ENCODE results near the gene PCBP3. TPM values are rescaled to one million over a fixed set of nuclear protein-coding genes. Genes with fewer than 3 reads are reported as not detected.

Gene PCBP3
- total RNA-seq, 6 experiments from 2014 or later: 0.37 to 1.5 (median 0.69) TPM

DNA sequence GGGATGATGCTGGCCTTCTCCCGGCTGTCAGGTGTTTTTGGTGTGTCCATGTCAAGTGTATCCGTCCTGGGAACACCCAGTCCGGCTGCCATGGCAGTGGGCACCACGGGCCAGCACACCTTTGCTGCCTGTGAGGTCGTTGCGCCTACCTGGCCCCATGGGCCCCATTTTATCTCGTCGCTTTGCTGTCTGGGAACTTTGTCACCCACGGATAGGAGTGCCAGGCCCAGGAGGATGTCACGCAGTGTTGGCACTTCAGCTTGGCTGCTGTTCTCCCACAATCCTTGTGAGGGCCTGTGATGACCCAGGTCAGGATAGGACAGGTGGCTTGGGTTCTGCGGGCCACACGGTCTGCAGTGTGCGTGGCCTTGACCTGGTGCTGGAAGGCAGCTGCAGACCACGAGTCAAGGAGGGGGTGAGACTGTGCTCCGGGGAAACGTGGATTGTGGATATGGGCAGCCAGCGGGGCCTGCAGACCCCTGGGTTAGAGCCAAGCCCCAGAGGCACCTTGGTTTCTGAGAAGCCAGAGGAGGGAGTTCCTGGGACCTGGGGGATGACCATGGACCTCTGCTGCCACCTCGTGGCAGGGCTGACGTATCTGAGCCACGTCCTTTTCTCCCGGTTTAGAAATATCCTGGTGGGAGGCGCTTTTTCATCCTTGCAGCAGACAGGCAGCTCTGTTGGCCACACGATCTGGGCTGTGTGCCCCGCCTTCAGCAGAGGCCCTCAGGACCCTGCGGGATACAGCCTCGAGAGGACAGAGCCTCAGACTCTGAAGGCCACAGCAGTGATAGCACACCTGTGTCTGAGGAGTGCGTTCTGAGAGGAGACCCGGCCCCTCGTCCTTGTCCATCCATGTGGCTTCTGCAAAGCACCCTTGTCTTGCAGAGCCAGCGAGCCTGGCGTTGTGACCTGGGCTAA lies 176.9 kb downstream of the PCBP3 start:
- peak; percentile 79 to 85 (median 82) for ATAC-seq
- Histone ChIP-seq H3K27me3 (no peaks in the 10 kb centered on the region), H3K4me3 (no peak overlapping the region), H3K27ac (no peak overlapping the region), H3K9me3 (no peaks in the 10 kb centered on the region), H3K36me3 (no peaks in the 10 kb centered on the region), H3K4me1 (peaks cover 0 to 29% (median 6%) of the 10 kb centered on the region in 4 donors)
- intact Hi-C loops (cut with DNase I): loop anchor here (5.0 kb wide), 1 partner anchor 263 kb away; no protein-coding TSS in a partner anchor
- WGBS (ENCODE audit: insufficient coverage, low coverage, low lambda C conversion rate, missing lambda C conversion rate): 19% methylated on average over 7 of the region's 31 CpGs
- peak; percentile 78 to 83 (median 81) for DNase-seq
- no peak for TF ChIP-seq POLR2A (IDR thresholded peaks at IDR 0.05)
- TF ChIP-seq, protein P1, sequence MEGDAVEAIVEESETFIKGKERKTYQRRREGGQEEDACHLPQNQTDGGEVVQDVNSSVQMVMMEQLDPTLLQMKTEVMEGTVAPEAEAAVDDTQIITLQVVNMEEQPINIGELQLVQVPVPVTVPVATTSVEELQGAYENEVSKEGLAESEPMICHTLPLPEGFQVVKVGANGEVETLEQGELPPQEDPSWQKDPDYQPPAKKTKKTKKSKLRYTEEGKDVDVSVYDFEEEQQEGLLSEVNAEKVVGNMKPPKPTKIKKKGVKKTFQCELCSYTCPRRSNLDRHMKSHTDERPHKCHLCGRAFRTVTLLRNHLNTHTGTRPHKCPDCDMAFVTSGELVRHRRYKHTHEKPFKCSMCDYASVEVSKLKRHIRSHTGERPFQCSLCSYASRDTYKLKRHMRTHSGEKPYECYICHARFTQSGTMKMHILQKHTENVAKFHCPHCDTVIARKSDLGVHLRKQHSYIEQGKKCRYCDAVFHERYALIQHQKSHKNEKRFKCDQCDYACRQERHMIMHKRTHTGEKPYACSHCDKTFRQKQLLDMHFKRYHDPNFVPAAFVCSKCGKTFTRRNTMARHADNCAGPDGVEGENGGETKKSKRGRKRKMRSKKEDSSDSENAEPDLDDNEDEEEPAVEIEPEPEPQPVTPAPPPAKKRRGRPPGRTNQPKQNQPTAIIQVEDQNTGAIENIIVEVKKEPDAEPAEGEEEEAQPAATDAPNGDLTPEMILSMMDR (IDR thresholded peaks at IDR 0.05): peak; percentile 82 to 92 (median 86)

DNA sequence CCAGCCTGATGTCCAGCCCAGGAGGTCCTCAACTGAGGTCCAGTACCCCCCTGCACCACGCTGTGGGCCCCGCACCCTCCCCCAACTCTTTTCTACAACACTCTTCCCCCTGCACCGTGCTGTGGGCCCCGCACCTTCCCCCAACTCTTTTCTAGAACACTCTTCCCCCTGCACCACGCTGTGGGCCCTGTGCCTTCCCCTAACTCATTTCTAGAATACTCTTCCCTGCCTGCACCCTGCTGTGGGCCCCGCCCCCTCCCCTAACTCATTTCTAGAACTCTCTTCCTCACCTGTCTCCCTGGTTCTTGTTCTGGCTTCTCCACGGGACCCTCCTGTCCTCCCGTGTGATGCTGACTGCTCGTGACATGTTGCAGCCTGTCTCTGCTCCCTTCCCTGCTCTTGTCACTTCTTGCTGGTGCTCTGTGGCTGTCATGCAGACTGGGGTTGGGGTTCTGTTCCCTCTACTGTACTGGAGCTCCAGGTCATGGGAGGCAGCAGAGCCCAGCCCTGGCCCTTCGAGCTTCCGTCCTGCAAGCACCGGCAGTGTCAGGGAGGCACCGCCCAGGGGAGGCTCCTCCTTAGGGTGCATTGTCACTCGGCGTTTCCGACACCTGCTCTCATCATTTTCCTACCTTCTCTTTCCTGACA lies 177.9 kb downstream of the PCBP3 start:
- 67% methylated on average over 12 of the region's 16 CpGs for WGBS (ENCODE audit: insufficient coverage, low coverage, low lambda C conversion rate, missing lambda C conversion rate)
- intact Hi-C loops (cut with DNase I): loop anchor here (5.0 kb wide), 1 partner anchor 264 kb away; no protein-coding TSS in a partner anchor
- no peak for DNase-seq

DNA sequence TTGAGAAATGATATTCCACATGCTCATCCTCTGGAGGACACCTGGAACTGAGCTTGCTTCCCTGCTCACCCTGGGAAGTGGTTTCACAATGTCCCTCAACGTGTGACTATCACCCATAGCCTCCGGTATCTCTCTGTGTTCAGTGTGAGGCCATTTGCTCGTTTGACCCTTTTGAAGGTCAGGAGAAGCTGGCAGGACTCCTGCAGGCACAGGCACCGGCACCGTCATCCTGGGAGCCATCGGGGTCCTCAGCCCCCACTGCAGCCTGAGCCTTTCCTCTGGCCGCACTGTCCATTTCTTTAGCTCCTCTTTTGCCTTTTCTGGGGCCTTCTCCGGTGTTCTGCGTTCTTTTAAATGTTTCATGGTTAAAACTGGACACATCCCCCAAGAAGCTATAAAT lies 178.5 kb downstream of the PCBP3 start:
- 82% methylated on average over 4 of the region's 9 CpGs for WGBS (ENCODE audit: insufficient coverage, low coverage, low lambda C conversion rate, missing lambda C conversion rate)
- TF ChIP-seq POLR2A (IDR thresholded peaks at IDR 0.05): no peak
- TF ChIP-seq, protein P1 (IDR thresholded peaks at IDR 0.05): no peak
- Histone ChIP-seq H3K4me1 (peaks cover 0 to 29% (median 6%) of the 10 kb centered on the region in 4 donors), H3K27me3 (no peaks in the 10 kb centered on the region), H3K36me3 (no peaks in the 10 kb centered on the region), H3K27ac (peak overlapping the region in 1 of 3 donors; percentile 37), H3K9me3 (no peaks in the 10 kb centered on the region), H3K4me3 (no peak overlapping the region)
- ATAC-seq (peak; percentile 12 to 43 (median 18)), DNase-seq (peak in 1 of 3 donors; percentile 50)
- intact Hi-C loops (cut with DNase I): loop anchor here (5.0 kb wide), 1 partner anchor 265 kb away; no protein-coding TSS in a partner anchor

More for the DNA sequence above, 177.9 kb downstream of the PCBP3 start:
- ATAC-seq: no peak
- no peak overlapping the region for H3K4me3 ChIP-seq
- peaks cover 0 to 29% (median 6%) of the 10 kb centered on the region in 4 donors for H3K4me1 ChIP-seq
- no peaks in the 10 kb centered on the region for H3K27me3 ChIP-seq
- no peaks in the 10 kb centered on the region for H3K36me3 ChIP-seq
- no peak for TF ChIP-seq POLR2A (IDR thresholded peaks at IDR 0.05)
- TF ChIP-seq, protein P1 (IDR thresholded peaks at IDR 0.05): no peak
- no peaks in the 10 kb centered on the region for H3K9me3 ChIP-seq
- H3K27ac ChIP-seq: no peak overlapping the region

DNA sequence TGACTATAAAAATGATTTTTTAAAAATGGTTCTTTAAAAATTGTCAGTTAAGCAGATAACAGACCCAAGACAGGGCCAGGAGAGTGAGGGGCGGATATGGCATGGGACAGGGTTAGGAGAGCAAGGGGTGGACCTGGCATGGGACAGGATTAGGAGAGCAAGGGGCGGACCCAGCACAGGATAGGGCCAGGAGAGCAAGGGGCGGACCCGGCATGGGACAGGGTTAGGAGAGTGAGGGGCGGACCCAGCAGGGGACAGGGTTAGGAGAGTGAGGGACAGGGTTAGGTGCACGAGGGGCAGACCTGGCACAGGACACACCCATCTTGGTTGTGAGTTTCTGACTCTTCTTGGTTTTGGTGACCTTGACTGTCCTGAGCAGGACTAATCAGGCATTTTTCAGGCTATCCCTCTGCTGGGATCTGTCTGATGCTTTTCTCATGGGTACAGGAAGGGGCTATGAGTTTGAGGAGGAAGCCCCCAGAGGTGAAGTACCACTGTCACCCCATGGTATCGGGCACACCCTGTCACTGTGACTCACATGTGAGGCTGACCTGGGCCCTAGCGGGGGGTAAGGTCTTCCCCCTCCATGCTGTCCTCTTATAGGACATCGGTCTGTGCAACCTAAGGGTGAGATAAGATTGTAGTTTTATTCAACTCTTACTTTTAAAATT lies 179.0 kb downstream of the PCBP3 start:
- Histone ChIP-seq H3K36me3 (no peaks in the 10 kb centered on the region), H3K4me1 (peaks cover 0 to 29% (median 6%) of the 10 kb centered on the region in 4 donors), H3K4me3 (no peak overlapping the region), H3K27ac (peak overlapping the region in 2 of 3 donors; percentile 13 to 37), H3K9me3 (no peaks in the 10 kb centered on the region), H3K27me3 (no peaks in the 10 kb centered on the region)
- 63% methylated on average over 7 of the region's 9 CpGs for WGBS (ENCODE audit: insufficient coverage, low coverage, low lambda C conversion rate, missing lambda C conversion rate)
- peak in 2 of 3 donors; percentile 73 to 75 for DNase-seq
- intact Hi-C loops (cut with DNase I): loop anchor here (5.0 kb wide), 1 partner anchor 265 kb away; no protein-coding TSS in a partner anchor
- no peak for TF ChIP-seq POLR2A (IDR thresholded peaks at IDR 0.05)
- TF ChIP-seq, protein P1 (IDR thresholded peaks at IDR 0.05): no peak
- peak; percentile 25 to 84 (median 74) for ATAC-seq

Measured in right lobe of liver (tissue), 6 donors.